HuH-7 (cell line): Measurements from ENCODE around the gene ADAM8.
"Not testable (repeated sequence)": the region's sequence is repeated elsewhere in the genome, so short reads cannot be mapped to it uniquely, and the experiment has no call there.

Source experiments
- DNase-seq: peaks from one replicate; pipeline ENCODE4 v3.0.0; 2011; ENCODE audit warnings: low spot score

The ADAM8 gene

DNA sequence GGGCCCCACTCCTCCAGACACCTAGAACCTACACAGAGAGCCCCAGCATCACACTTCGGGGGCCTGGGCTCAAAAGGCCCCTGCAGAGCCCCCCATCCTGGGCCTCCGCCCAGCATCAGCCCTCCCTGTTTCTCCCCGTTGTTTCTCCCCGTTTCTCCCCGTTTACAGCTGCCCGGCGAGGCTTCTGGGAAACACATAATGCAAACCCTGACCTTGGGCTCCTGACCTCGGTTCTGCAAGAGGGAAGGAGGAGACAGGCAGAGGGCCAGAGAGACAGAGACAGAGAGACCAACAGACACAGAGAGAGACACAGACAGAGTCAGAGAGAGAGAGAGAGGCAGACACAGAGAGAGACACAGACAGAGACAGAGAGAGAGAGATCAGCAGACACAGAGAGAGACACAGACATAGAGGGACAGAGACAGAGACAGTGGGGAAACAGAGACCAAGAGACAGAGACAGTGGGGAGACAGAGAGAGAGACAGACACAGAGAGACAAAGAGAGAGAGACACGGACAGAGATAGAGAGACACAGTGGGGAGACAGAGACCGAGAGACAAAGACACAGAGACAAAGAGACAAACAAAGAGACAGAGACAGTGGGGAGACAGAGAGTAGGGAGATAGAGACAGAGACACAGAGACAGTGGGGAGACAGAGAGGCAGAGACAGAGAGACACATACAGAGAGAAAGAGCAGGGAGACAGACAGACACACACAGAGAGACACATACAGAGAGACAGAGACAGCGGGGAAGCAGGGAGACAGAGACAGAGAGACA is 26.5 kb downstream of the ADAM8 start:
- no peak for DNase-seq

DNA sequence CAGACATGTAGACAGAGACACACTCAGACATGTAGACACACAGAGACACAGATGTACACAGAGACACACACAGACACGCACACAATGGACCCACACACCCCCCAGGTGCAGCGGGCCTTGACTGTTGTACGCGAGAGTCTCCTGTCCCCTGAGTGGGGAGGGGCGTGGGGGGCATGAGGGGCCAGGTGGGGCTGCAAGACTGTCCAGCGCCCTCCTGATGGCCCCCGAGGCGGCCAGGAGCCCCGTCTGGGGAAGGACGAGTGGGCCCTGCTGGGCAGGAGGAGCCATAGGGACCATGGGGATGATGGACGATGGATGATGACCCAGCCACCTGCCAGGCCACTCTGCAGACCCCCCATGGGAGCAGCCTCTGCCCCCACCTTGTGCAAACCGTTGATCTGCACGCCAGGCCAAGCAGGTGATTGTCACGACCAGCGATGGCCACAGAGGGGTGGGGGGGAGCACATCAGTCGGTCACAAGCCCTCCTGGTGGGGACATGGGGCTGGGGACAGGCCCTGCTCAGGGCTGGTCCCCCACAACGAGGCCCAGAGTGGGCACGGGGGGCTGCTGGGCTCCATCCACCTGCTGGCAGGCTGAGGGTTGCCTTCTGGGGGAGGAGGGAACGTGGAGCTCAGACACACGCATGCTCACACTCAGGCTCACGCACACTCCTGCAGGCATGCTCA is 27.4 kb downstream of the ADAM8 start:
- peak; percentile 57 for DNase-seq

DNA sequence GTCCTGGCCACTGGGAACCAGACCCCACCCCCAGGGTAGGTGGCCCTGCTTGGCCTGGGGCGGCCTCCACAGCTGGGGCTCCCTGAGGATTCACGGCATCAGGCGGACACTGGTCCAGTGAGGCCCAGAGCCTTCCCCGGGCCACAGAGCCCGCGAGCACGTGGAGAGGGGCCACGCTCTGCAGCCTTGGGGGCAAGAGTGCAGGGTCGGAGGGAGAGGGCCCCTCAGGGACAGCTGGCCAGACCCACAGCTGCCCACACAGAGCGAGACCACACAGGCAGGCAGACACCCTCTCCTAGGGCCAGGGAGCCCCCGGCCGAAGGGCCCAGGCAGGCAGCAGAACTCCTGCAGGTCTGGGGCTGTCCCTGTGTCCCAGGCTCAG is 28.3 kb downstream of the ADAM8 start:
- DNase-seq = no peak

DNA sequence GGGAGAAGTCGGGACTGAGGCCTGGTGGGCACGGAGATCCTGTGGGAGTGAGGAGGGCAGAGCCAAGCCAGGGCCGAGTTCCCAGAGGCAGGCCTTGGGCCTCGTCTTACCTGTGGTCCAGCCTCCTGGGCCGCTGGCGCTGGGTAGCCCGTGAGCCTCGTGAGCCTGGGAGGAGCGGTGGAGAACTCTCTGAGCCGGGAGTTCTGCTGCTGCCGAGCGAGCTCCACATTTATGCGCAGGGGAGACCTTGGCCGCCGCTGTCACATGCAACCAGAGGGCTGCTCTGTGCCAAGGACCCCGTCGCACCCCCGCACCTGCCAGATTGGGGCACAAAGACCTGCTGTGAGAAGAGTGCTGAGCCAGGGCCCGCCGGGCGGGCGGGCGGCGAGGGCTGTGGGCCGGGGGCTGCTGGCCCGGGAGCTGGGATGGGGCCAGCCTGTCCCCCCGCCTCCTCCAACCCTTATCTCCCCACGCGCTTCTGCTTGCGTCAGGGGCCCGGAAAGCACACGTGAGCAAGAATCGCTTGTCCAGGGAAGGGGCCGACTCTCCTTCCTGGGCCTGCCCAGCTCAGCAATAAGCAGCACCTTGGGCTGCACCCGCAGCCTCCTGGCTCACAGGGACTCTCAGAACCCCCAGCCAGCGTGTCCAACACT is 28.9 kb downstream of the ADAM8 start:
- no peak for DNase-seq

DNA sequence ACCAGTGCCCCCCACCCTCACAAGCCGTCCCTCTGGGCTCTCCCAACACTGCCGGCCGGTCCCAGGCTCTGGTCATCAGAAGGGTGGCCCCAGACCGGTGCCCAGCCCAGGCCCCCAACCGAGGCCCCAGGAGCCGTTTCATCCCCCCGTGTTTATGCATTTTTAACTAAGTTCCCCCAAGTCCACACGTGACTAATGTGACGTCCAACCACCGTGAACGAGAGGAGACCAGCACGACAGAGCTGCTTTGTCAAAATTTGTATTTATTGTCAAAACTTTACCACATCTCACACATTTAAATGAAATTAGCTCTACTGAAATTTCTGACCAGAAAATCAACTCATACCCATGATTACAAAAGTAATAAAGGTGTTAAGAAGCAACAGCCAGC is 30.4 kb downstream of the ADAM8 start:
- DNase-seq = no peak

DNA sequence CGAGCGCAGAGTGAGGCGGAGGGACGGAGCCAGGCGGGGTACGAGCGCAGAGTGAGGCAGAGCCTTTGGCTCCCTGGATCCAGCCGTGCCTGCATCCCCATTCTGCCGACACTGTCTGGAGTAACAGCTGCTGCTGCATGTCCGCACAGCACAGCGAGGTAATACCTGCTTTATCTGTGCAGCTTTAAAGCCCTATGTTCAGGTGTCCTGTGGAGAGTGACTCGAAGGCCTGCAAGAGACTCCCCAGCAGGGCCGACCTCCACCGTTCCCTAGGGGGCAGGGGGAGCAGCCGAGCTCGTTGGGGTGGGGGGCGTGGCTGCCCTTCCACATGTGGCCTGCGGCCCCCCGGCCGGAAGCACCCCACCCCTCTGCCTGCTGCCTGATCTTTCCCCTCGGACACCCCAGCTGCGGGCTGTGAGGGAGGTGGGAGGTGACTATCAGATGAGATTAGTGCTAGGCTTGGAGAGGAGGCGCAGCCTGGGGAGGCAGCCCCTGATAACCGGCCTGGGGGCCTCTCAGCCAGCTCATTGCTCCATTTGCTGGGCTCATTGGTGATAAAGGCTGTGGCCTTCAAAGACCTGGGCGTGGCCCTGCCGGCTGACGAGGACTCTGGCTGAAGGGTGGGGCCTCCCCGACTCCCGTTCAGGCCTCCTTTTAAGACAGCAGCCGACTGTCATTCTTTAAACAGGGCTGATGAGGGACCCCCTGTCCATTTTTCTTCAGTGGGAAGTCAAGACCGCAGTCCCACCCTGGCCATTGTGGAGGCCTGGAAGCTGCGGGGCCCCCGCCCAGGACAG is 31.0 kb downstream of the ADAM8 start:
- peak; percentile 83 for DNase-seq

DNA sequence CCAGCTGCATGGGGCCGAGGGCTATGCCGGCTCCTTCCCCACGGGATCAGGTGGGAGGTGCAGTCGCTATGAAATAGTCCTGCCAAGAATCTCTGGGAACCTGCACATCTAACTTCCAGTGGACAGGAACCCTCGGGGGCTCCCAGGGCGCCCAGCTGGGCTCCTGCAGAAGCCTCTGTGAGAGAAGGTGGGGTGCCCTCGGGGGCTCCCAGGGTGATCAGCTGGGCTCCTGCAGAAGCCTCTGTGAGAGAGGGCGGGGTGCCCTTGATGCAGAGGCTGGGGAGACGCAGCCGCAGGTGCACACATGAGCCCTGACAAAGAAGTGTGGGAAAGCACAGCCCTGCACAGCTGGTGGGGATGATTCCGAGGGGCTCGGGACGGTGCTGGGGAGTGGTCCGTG is 33.1 kb downstream of the ADAM8 start:
- no peak for DNase-seq

- no peak for DNase-seq
Observed at GRCh38 chr10:133242611-133243356, 33.9 kb downstream of the ADAM8 start.

GRCh38 chr10:133241501-133242205 is 35.0 kb downstream of the ADAM8 start:
- no peak for DNase-seq

GRCh38 chr10:133239990-133240389 is 36.7 kb downstream of the ADAM8 start:
- no peak for DNase-seq

DNA sequence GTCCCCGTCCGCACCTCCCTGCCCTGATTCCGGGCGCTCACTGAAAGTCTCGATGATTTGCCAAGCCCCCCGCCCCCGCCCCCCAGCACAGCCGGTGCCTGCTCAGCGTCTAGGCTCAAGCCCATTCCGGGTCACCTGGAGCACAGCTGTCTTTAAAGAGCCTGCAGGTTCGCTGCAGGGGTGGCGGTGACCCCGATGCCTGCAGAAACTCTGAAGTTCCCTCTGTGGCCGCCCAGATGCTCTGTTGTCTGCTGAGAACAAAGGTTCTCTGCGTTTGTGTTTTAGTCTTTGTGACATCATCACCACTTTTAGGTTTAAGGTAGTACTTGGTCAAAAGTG is 38.2 kb downstream of the ADAM8 start:
- no peak for DNase-seq

DNA sequence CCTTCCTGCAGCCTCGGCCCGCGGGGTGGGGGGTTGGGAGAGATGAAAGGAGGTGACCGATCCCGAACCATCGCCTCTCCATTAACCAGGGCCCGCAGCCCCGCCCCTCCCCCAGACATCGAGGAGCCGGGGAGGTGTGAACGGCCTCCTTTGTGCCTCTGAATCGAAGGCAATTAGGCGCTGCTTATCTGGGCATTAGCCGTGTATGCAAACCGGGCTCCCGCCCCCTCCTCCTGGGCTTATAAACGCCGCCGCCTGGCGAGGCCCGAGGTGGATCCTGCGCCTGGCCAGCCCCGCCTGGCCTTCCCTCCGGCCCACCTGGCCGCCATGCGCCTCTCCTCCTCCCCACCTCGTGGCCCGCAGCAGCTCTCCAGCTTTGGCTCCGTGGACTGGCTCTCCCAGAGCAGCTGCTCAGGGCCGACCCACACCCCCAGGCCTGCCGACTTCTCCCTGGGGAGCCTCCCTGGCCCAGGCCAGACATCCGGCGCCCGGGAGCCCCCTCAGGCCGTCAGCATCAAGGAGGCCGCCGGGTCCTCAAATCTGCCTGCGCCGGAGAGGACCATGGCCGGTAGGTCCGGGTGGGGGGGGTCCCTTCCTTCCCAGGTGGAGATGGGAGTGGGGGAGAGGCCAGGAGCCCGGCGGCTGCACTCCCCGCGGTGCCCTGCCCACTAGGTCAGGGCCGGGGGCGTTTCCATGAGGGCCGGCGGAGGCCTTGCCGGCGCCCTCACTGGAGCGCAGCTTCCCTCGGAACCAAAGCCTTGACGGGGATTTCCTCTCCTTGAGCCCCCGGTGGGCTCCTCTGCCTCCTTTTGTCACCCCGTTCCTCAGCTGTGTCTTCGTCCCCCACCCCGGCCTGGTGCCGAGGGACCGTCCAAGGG is 38.8 kb downstream of the ADAM8 start, which contains the start of gene VENTX:
TSS of gene VENTX (plus strand) at position 268 of the 878 bp plus-strand sequence. CDS start at position 328, 60 bp downstream.
- no peak for DNase-seq

GRCh38 chr10:133237241-133237587 is 39.5 kb downstream of the ADAM8 start:
- DNase-seq = no peak

GRCh38 chr10:133236401-133237240 is 40.0 kb downstream of the ADAM8 start:
- DNase-seq = no peak

GRCh38 chr10:133235932-133236331 is 40.7 kb downstream of the ADAM8 start:
- DNase-seq = no peak

GRCh38 chr10:133235265-133235855 is 41.3 kb downstream of the ADAM8 start:
- no peak for DNase-seq

- not testable (repeated sequence) for DNase-seq
Observed at GRCh38 chr10:133234796-133235195, 41.9 kb downstream of the ADAM8 start.

- DNase-seq = no peak
Observed at GRCh38 chr10:133231946-133232574, 44.6 kb downstream of the ADAM8 start.
